Endothelial cell of umbilical vein (primary cell): ENCODE data around the gene CCNC. TPM values are rescaled to one million over a fixed set of nuclear protein-coding genes. Genes with fewer than 3 reads are reported as not detected.

ENCODE experiments used
- BruUV-seq: library from RNA; stranded (reverse); fragments of 400-500 nt; replicated peaks from 2 replicates; lab custom pipeline; 2021; lab: Mats Ljungman, UMichigan
- CTCF ChIA-PET: fragments of 300-600, 350-600 bp; sonication (Branson Sonifier 250); formaldehyde crosslinking; loops from one replicate; lab custom pipeline; 2021; ENCODE audit warnings: antibody characterized with exemption, inconsistent platforms; lab: Charles Lee
- POLR2A ChIA-PET: fragments of 300-600, 350-600 bp; sonication (Branson Sonifier 250); formaldehyde crosslinking; loops from one replicate; lab custom pipeline; 2021; ENCODE audit warnings: antibody characterized with exemption, inconsistent platforms; lab: Charles Lee
- DNase-seq: peaks from one replicate; pipeline ENCODE4 v3.0.0-alpha.2; 2011; ENCODE audit warnings: low read depth, low spot score
- FAIRE-seq: peaks from 2 replicates; lab custom pipeline; 2011; peaks lifted over from hg19 to GRCh38; lab: Jason Lieb, UNC
- H2AFZ ChIP-seq: 2 replicates; pipeline ENCODE4 v1.6.0; 2012; ENCODE audit warnings: low read depth, low read length, control low read depth, inconsistent platforms
- H3K27ac ChIP-seq: 2 replicates; pipeline ENCODE4 v1.5.1; 2011; ENCODE audit warnings: low read depth, mild to moderate bottlenecking, control low read depth, low read length, moderate library complexity; ENCODE audit not compliant: insufficient read depth
- H3K27me3 ChIP-seq, 2 experiments: 2 replicates each; pipeline versions ENCODE4 v1.6.0 to v1.6.1; 2011; ENCODE audit warnings: low read length in 2 of 2, mixed read lengths in 1 of 2; ENCODE audit not compliant: control insufficient read depth in 2 of 2, insufficient read depth in 2 of 2
- H3K36me3 ChIP-seq, 2 experiments: 2 replicates in 1 of 2; 3 replicates in 1 of 2; pipeline ENCODE4 v1.5.1; 2011; ENCODE audit warnings: low read length in 2 of 2, mild to moderate bottlenecking in 1 of 2, moderate library complexity in 1 of 2; ENCODE audit not compliant: control insufficient read depth in 2 of 2, insufficient read depth in 2 of 2; ENCODE audit errors: extremely low read depth in 1 of 2
- H3K4me1 ChIP-seq: 3 replicates; pipeline ENCODE4 v1.5.1; 2011; ENCODE audit warnings: mild to moderate bottlenecking, low read length; ENCODE audit not compliant: control insufficient read depth, insufficient read depth; ENCODE audit errors: extremely low read depth
- H3K4me2 ChIP-seq: 2 replicates; pipeline ENCODE4 v1.6.1; 2011; ENCODE audit warnings: low read length, control low read depth, mixed read lengths; ENCODE audit not compliant: insufficient read depth
- H3K4me3 ChIP-seq, 3 experiments: fragments of 200-600 bp in 1 of 3; sonication (generic), shearing (Covaris generic) in 1 of 3; replicated peaks in 1 of 3; 2 replicates each; pipeline ENCODE4 v1.5.1; 2011 to 2016; ENCODE audit warnings: control low read depth in 3 of 3, low read length in 3 of 3, mild to moderate bottlenecking in 2 of 3, inconsistent platforms in 1 of 3, low read depth in 1 of 3, moderate library complexity in 1 of 3; ENCODE audit not compliant: insufficient read depth in 1 of 3
- H3K79me2 ChIP-seq: 2 replicates; pipeline ENCODE4 v1.6.0; 2012; ENCODE audit warnings: low read length, inconsistent platforms; ENCODE audit not compliant: control insufficient read depth, insufficient read depth
- H3K9ac ChIP-seq: replicated peaks from 2 replicates; pipeline ENCODE3; 2011; ENCODE audit warnings: low read length, control low read depth; ENCODE audit not compliant: insufficient read depth; ENCODE audit errors: extremely low read depth
- H3K9me1 ChIP-seq: replicated peaks from 3 replicates; pipeline ENCODE4 v1.6.0; 2011; ENCODE audit warnings: mild to moderate bottlenecking, low read length; ENCODE audit not compliant: control insufficient read depth, insufficient read depth; ENCODE audit errors: extremely low read depth
- H3K9me3 ChIP-seq: replicated peaks from 2 replicates; pipeline ENCODE4 v1.5.1; 2012; ENCODE audit warnings: low read length, inconsistent platforms; ENCODE audit not compliant: control insufficient read depth, insufficient read depth
- H4K20me1 ChIP-seq: replicated peaks from 2 replicates; pipeline ENCODE3; 2011; ENCODE audit warnings: mild to moderate bottlenecking, low read length; ENCODE audit not compliant: control insufficient read depth, insufficient read depth; ENCODE audit errors: extremely low read depth
- CTCF ChIP-seq, 2 donors: IDR thresholded peaks; 1 replicate in 1 of 2; 2 replicates in 1 of 2; pipeline ENCODE4 v1.5.1; 2011; ENCODE audit warnings: low read length in 2 of 2, mild to moderate bottlenecking in 2 of 2, moderate library complexity in 2 of 2, control low read depth in 1 of 2, inconsistent platforms in 1 of 2, low read depth in 1 of 2; ENCODE audit not compliant: insufficient read depth in 1 of 2; ENCODE audit errors: extremely low read depth in 1 of 2
- EZH2 ChIP-seq: IDR thresholded peaks from 2 replicates; pipeline ENCODE4 v1.6.1; 2012; ENCODE audit warnings: borderline replicate concordance, low read depth, mild to moderate bottlenecking, moderate library complexity, low read length, inconsistent platforms; ENCODE audit not compliant: severe bottlenecking
- FOS ChIP-seq: IDR thresholded peaks from 2 replicates; pipeline ENCODE4 v1.6.1; 2011; ENCODE audit warnings: mild to moderate bottlenecking, low read length, moderate library complexity, borderline replicate concordance; ENCODE audit not compliant: insufficient read depth
- GATA2 ChIP-seq: IDR thresholded peaks from 2 replicates; pipeline ENCODE4 v1.7.0; 2011; ENCODE audit warnings: low read depth, mild to moderate bottlenecking, moderate library complexity, mixed read lengths, low read length; ENCODE audit not compliant: insufficient read length, insufficient read depth
- JUN ChIP-seq: IDR thresholded peaks from 2 replicates; pipeline ENCODE4 v1.6.1; 2011; ENCODE audit warnings: borderline replicate concordance, low read depth; ENCODE audit not compliant: insufficient read length, insufficient read depth
- MAX ChIP-seq: IDR thresholded peaks from 2 replicates; pipeline ENCODE4 v1.6.1; 2011; ENCODE audit not compliant: insufficient read depth, insufficient read length
- MYC ChIP-seq: IDR thresholded peaks from one replicate; pipeline ENCODE4 v1.6.1; 2011; ENCODE audit warnings: mild to moderate bottlenecking, low read depth, low read length
- POLR2A ChIP-seq: IDR thresholded peaks from 2 replicates; pipeline ENCODE4 v1.6.1; 2012; ENCODE audit warnings: low read depth, mild to moderate bottlenecking, control low read depth, low read length
- POLR2AphosphoS5 ChIP-seq: IDR thresholded peaks from 2 replicates; pipeline ENCODE4 v1.6.1; 2012; ENCODE audit warnings: low read depth, mild to moderate bottlenecking, control low read depth, low read length, moderate library complexity; ENCODE audit not compliant: insufficient read depth
- dilution Hi-C: fragments of 300-500 bp; cut with MboI; formaldehyde crosslinking; loops from one replicate; pipeline ENCODE4 v1.15.0; 2019; ENCODE audit warnings: low sequenced_read_pairs; ENCODE audit not compliant: extremely low pct_ligation_motif_present
- intact Hi-C: fragments of 100-400 bp; cut with micrococcal nuclease; formaldehyde crosslinking; loops from one replicate; pipeline ENCODE4 v1.10.0; 2022
- polyA plus RNA-seq, 4 experiments: library from polyadenylated mRNA; depleted of rRNA in 3 of 4; stranded (reverse) in 3 of 4; unstranded in 1 of 4; fragments of >200 nt; gene quantifications; 2 replicates each; pipeline versions ENCODE4 v1.2.1 to v1.2.3, GENCODE V29; 2011 to 2012; ENCODE audit warnings: missing spikeins in 1 of 4
- total RNA-seq: library from RNA; stranded (reverse); gene quantifications from 2 replicates; pipeline ENCODE4 v1.2.3, GENCODE V29; 2021

Gene CCNC
- total and polyA plus RNA-seq, 2 donors (not counting 3 experiments of a cell fraction or from before 2014, with no cell fraction given) = 18.2 to 53.5 TPM

- peaks cover 0 to 18% of the 10 kb centered on the region in 2 experiments for H3K36me3 ChIP-seq
- ChIA-PET POLR2A (no interaction called here), CTCF (interaction anchor here (0.7 to 1.1 kb wide), 2 partner anchors 9 to 16 kb away, joined by 3 read pairs; no protein-coding TSS in a partner anchor)
- no peak overlapping the region for H3K4me3 ChIP-seq
- intact Hi-C loops = no loop called here
- H3K79me2 ChIP-seq = no peaks in the 10 kb centered on the region
- FAIRE-seq = no peak
- DNase-seq = no peak
- no peak overlapping the region for H2AFZ ChIP-seq
- no TSS peak for BruUV-seq
- no peaks in the 10 kb centered on the region for H3K9me3 ChIP-seq
- H3K4me2 ChIP-seq = no peak overlapping the region
- H3K9me1 ChIP-seq = no peaks in the 10 kb centered on the region
- TF ChIP-seq JUN (no peak), EZH2 (no peak), FOS (no peak), POLR2AphosphoS5 (no peak), CTCF (IDR thresholded peaks at IDR 0.05; ENCODE audit: extremely low read depth in 1 of 2, insufficient read depth in 1 of 2, low read depth in 1 of 2, low read length in 2 of 2) (no peak), POLR2A (no peak), MAX (no peak), GATA2 (no peak), MYC (no peak)
- H3K27me3 ChIP-seq = no peaks in the 10 kb centered on the region
- no peak overlapping the region for H3K27ac ChIP-seq
- no peak overlapping the region for H3K9ac ChIP-seq
- peaks cover 4% of the 10 kb centered on the region for H3K4me1 ChIP-seq
- H4K20me1 ChIP-seq = peaks cover 2% of the 10 kb centered on the region
- dilution Hi-C loops = no loop called here
Observed at GRCh38 chr6:99547526-99547925, 20.9 kb downstream of the CCNC start.
